Measurements from ENCODE around the gene SUPT5H.
A peak's percentile ranks its signal among the peaks of the same experiment; 100 is the strongest.

SUPT5H gene

GRCh38 chr19:39407410-39407659 lies 38.0 kb upstream of the SUPT5H start:
- H2AFZ ChIP-seq (ENCODE audit: low read depth, low read length) = peak overlapping the region; percentile 65
- no peaks in the 10 kb centered on the region for H3K27me3 ChIP-seq (ENCODE audit: insufficient read depth, low read length, poor library complexity)
- peak overlapping the region; percentile 88 for H3K27ac ChIP-seq (ENCODE audit: low read length)
- peaks cover 12% of the 10 kb centered on the region for H3K36me3 ChIP-seq (ENCODE audit: insufficient read depth, low read length)
- H3K9me3 ChIP-seq (ENCODE audit: insufficient read depth, low read length, severe bottlenecking) = no peaks in the 10 kb centered on the region
- H4K20me1 ChIP-seq (ENCODE audit: insufficient read depth, low read length) = peaks cover 14% of the 10 kb centered on the region; the same call in 1 of the 2 replicates
- DNase-seq (no peak), ATAC-seq (ENCODE audit: insufficient read depth, low read depth) (no peak)
- H3K4me2 ChIP-seq (ENCODE audit: insufficient read depth, low read length) = peak overlapping the region; percentile 74
- H3K4me3 ChIP-seq (ENCODE audit: low read depth in 1 of 2, low read length in 2 of 2) = peak overlapping the region; percentile 68 to 77; a peak in 3 of 4 replicates
- H3K79me2 ChIP-seq (ENCODE audit: insufficient read depth, low read length) = peaks cover 20% of the 10 kb centered on the region
- TF ChIP-seq CTCF (IDR thresholded peaks at IDR 0.05; ENCODE audit: borderline replicate concordance, extremely low read depth, low read length, poor library complexity, severe bottlenecking) (no peak), EZH2 (IDR thresholded peaks at IDR 0.05; ENCODE audit: borderline replicate concordance, low read depth, low read length, severe bottlenecking) (no peak)
- peaks cover 67% of the 10 kb centered on the region for H3K4me1 ChIP-seq (ENCODE audit: insufficient read depth, low read length)
- peak overlapping the region; percentile 92 for H3K9ac ChIP-seq (ENCODE audit: low read depth, low read length)

GRCh38 chr19:39407660-39408391 lies 37.6 kb upstream of the SUPT5H start:
- ATAC-seq (ENCODE audit: insufficient read depth, low read depth) (0 out of 3 replicates have a peak, but pooled peaks have one; percentile 5), DNase-seq (peak; percentile 73)
- no peak overlapping the region for H2AFZ ChIP-seq (ENCODE audit: low read depth, low read length)
- H3K27ac ChIP-seq (ENCODE audit: low read length) = peak overlapping the region; percentile 88
- peak overlapping the region; percentile 92 for H3K9ac ChIP-seq (ENCODE audit: low read depth, low read length)
- H3K4me2 ChIP-seq (ENCODE audit: insufficient read depth, low read length) = peak overlapping the region; percentile 74
- no peaks in the 10 kb centered on the region for H3K9me3 ChIP-seq (ENCODE audit: insufficient read depth, low read length, severe bottlenecking)
- H3K27me3 ChIP-seq (ENCODE audit: insufficient read depth, low read length, poor library complexity) = no peaks in the 10 kb centered on the region
- no peak for TF ChIP-seq EZH2 (IDR thresholded peaks at IDR 0.05; ENCODE audit: borderline replicate concordance, low read depth, low read length, severe bottlenecking)
- TF ChIP-seq CTCF (IDR thresholded peaks at IDR 0.05; ENCODE audit: borderline replicate concordance, extremely low read depth, low read length, poor library complexity, severe bottlenecking) = no peak
- H3K36me3 ChIP-seq (ENCODE audit: insufficient read depth, low read length) = peaks cover 12% of the 10 kb centered on the region
- peaks cover 63% of the 10 kb centered on the region for H3K4me1 ChIP-seq (ENCODE audit: insufficient read depth, low read length)
- peaks cover 21% of the 10 kb centered on the region for H3K79me2 ChIP-seq (ENCODE audit: insufficient read depth, low read length)
- peak overlapping the region; percentile 68 to 77; a peak in 3 of 4 replicates for H3K4me3 ChIP-seq (ENCODE audit: low read depth in 1 of 2, low read length in 2 of 2)
- peaks cover 14% of the 10 kb centered on the region; the same call in 1 of the 2 replicates for H4K20me1 ChIP-seq (ENCODE audit: insufficient read depth, low read length)

GRCh38 chr19:39408392-39409207 lies 36.8 kb upstream of the SUPT5H start:
- no peaks in the 10 kb centered on the region for H3K27me3 ChIP-seq (ENCODE audit: insufficient read depth, low read length, poor library complexity)
- peak overlapping the region; percentile 92 for H3K9ac ChIP-seq (ENCODE audit: low read depth, low read length)
- H3K27ac ChIP-seq (ENCODE audit: low read length) = peak overlapping the region; percentile 88
- no peak overlapping the region for H2AFZ ChIP-seq (ENCODE audit: low read depth, low read length)
- no peaks in the 10 kb centered on the region for H3K9me3 ChIP-seq (ENCODE audit: insufficient read depth, low read length, severe bottlenecking)
- ATAC-seq (ENCODE audit: insufficient read depth, low read depth) (no peak), DNase-seq (no peak)
- peak overlapping the region; percentile 74 for H3K4me2 ChIP-seq (ENCODE audit: insufficient read depth, low read length)
- H4K20me1 ChIP-seq (ENCODE audit: insufficient read depth, low read length) = peaks cover 14% of the 10 kb centered on the region; the same call in 1 of the 2 replicates
- peaks cover 29% of the 10 kb centered on the region for H3K79me2 ChIP-seq (ENCODE audit: insufficient read depth, low read length)
- peaks cover 62% of the 10 kb centered on the region for H3K4me1 ChIP-seq (ENCODE audit: insufficient read depth, low read length)
- TF ChIP-seq EZH2 (IDR thresholded peaks at IDR 0.05; ENCODE audit: borderline replicate concordance, low read depth, low read length, severe bottlenecking) (no peak), CTCF (IDR thresholded peaks at IDR 0.05; ENCODE audit: borderline replicate concordance, extremely low read depth, low read length, poor library complexity, severe bottlenecking) (no peak)
- peak overlapping the region in 1 of 2 experiments; percentile 68; a peak in 2 of 4 replicates for H3K4me3 ChIP-seq (ENCODE audit: low read depth in 1 of 2, low read length in 2 of 2)
- peaks cover 12% of the 10 kb centered on the region for H3K36me3 ChIP-seq (ENCODE audit: insufficient read depth, low read length)
